ENCODE measurements around the gene CCSER1. TPM values are rescaled to one million over a fixed set of nuclear protein-coding genes. Genes with fewer than 3 reads are reported as not detected.

CCSER1 gene
- total RNA-seq, 4 donors from 2014 or later, result 4.0 to 6.0 (median 4.8) TPM

DNA sequence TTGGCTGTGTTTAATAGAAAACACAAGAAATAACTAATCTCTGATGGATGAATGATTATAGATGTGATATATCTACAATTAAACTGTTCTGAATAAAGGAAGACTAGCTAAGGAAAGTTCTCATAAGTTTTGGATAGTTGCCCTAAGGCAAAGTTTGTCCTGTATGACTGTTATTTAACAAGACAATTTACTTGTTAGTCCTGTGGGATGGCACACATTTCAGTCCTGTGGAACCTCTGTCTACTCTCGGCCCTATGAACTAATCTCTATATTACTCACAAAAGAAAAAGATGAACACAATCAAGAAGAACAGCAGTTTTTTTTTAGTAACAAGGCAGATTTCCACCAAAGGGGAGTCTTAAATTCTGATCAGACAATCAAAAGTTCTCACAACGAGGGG is 314.6 kb downstream of the CCSER1 start:
- 70 to 81% methylated on average over 2 of the region's 2 CpGs for WGBS, 2 donors
- H3K4me1 ChIP-seq, result no peaks in the 10 kb centered on the region
- H3K4me3 ChIP-seq, result no peak overlapping the region
- no peaks in the 10 kb centered on the region for H3K36me3 ChIP-seq
- H3K27me3 ChIP-seq, result no peaks in the 10 kb centered on the region
- TF ChIP-seq POLR2A (IDR thresholded peaks at IDR 0.05), result no peak
- no peak for TF ChIP-seq EP300 (IDR thresholded peaks at IDR 0.05)
- TF ChIP-seq CTCF (IDR thresholded peaks at IDR 0.05), result no peak
- H3K27ac ChIP-seq, result no peak overlapping the region
- no peaks in the 10 kb centered on the region for H3K9me3 ChIP-seq
- DNase-seq (ENCODE audit: low spot score in 2 of 2), result no peak

DNA sequence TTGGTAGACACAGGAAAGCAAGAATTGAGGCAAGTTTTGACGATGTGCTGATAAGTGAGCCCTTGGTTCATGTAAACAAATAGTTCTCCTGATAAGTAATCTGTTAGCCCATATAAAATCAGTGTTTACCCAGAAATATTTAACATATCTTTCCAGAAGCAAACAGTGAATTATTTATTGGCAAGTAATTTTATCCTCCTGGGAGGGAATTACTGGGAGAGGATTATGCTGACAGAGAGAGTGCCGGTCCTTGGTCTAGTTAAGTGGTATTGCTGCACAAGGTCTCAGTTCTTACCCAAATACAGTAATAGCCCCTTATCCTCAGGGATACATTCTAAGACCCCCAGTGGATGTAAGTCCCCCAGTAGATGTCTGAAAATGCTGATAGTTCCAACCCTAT is 315.4 kb downstream of the CCSER1 start:
- no peak for TF ChIP-seq EP300 (IDR thresholded peaks at IDR 0.05)
- no peak for TF ChIP-seq CTCF (IDR thresholded peaks at IDR 0.05)
- TF ChIP-seq POLR2A (IDR thresholded peaks at IDR 0.05), result no peak
- 58 to 62% methylated on average over 2 of the region's 2 CpGs for WGBS, 2 donors
- no peak for DNase-seq (ENCODE audit: low spot score in 2 of 2)
- Histone ChIP-seq H3K27ac (no peak overlapping the region), H3K27me3 (no peaks in the 10 kb centered on the region), H3K36me3 (no peaks in the 10 kb centered on the region), H3K4me3 (no peak overlapping the region), H3K4me1 (no peaks in the 10 kb centered on the region), H3K9me3 (no peaks in the 10 kb centered on the region)

DNA sequence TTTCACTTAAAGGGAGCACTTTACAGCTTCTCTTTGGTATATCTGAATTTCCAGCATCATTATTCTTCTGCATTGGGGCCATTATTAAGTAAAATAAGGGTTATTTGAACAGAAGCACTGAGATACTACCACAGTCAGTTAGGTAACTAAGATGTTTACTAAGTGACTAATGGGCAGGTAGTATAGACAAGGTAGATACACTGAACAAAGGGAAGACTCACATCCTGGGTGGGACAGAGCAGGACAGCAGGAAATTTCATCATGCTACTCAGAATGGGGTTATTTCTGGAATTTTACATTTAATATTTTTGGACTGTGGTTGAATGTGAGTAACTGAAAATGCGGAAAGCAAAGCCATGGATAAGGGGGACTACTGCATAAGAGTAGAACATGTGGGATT is 316.0 kb downstream of the CCSER1 start:
- WGBS, 2 donors, result 95 to 96% methylated on average over 1 of the region's 1 CpG
- Histone ChIP-seq H3K4me3 (no peak overlapping the region), H3K36me3 (no peaks in the 10 kb centered on the region), H3K27me3 (no peaks in the 10 kb centered on the region), H3K27ac (no peak overlapping the region), H3K9me3 (no peaks in the 10 kb centered on the region), H3K4me1 (no peaks in the 10 kb centered on the region)
- TF ChIP-seq CTCF (IDR thresholded peaks at IDR 0.05) (no peak), POLR2A (IDR thresholded peaks at IDR 0.05) (no peak)
- DNase-seq (ENCODE audit: low spot score in 2 of 2), result no peak

DNA sequence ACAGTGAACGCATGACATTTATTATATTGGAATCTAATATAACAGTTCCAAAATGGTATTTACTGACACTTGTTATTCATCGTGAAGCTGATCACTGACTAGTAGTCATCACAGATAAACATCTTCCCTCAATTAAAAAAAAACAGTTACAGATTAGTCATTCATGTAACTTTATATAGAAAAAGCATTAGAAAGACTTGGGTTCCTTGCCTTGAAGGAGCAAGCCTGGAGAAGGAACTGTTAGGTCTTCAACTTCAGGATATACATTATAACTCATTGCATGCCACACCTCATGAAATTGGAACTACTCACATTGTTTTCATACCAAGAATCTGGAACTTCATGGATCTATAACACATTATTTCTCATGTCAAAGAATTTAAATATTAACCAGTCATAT is 317.7 kb downstream of the CCSER1 start:
- Histone ChIP-seq H3K36me3 (no peaks in the 10 kb centered on the region), H3K4me1 (no peaks in the 10 kb centered on the region), H3K27ac (no peak overlapping the region), H3K27me3 (no peaks in the 10 kb centered on the region), H3K4me3 (no peak overlapping the region), H3K9me3 (peaks cover 0 to 10% (median 0%) of the 10 kb centered on the region in 4 donors)
- DNase-seq (ENCODE audit: low spot score in 2 of 2), result no peak
- no peak for TF ChIP-seq CTCF (IDR thresholded peaks at IDR 0.05)
- no peak for TF ChIP-seq EP300 (IDR thresholded peaks at IDR 0.05)
- no peak for TF ChIP-seq POLR2A (IDR thresholded peaks at IDR 0.05)
- 94 to 95% methylated on average over 2 of the region's 2 CpGs for WGBS, 2 donors

DNA sequence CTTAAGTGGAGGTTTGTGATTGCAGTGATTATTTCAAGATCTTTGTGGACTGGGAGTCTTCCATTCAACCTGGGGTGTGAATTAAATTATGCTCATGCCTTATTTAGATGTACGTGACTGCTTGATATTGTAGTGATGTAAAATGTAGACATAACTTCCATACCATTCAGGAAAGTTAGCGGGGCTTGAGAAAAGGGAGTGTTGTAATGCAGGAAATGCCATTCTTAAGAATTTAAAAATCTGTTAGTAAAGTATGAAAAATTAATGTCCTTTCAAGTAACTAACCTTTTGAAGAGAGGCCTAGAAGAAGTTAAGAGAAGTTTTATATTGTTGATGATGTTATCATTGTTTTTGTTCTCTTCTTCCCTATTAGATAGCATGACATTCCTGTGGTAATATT is 318.2 kb downstream of the CCSER1 start:
- H3K9me3 ChIP-seq, result peaks cover 0 to 10% (median 0%) of the 10 kb centered on the region in 4 donors
- no peak for DNase-seq (ENCODE audit: low spot score in 2 of 2)
- 77 to 87% methylated on average over 2 of the region's 2 CpGs for WGBS, 2 donors
- H3K36me3 ChIP-seq, result no peaks in the 10 kb centered on the region
- H3K4me1 ChIP-seq, result no peaks in the 10 kb centered on the region
- no peak for TF ChIP-seq CTCF (IDR thresholded peaks at IDR 0.05)
- no peak for TF ChIP-seq POLR2A (IDR thresholded peaks at IDR 0.05)
- TF ChIP-seq EP300 (IDR thresholded peaks at IDR 0.05), result no peak
- H3K27ac ChIP-seq, result no peak overlapping the region
- no peak overlapping the region for H3K4me3 ChIP-seq
- no peaks in the 10 kb centered on the region for H3K27me3 ChIP-seq
